Activated naive CD4-positive, alpha-beta T cell (primary cell): ENCODE data around the gene MS4A4A.

ENCODE experiments used
- DNase-seq, 4 experiments: peaks; one replicate each; lab custom pipeline; 2025; lab: John Stamatoyannopoulos, UW

The MS4A4A gene

DNA sequence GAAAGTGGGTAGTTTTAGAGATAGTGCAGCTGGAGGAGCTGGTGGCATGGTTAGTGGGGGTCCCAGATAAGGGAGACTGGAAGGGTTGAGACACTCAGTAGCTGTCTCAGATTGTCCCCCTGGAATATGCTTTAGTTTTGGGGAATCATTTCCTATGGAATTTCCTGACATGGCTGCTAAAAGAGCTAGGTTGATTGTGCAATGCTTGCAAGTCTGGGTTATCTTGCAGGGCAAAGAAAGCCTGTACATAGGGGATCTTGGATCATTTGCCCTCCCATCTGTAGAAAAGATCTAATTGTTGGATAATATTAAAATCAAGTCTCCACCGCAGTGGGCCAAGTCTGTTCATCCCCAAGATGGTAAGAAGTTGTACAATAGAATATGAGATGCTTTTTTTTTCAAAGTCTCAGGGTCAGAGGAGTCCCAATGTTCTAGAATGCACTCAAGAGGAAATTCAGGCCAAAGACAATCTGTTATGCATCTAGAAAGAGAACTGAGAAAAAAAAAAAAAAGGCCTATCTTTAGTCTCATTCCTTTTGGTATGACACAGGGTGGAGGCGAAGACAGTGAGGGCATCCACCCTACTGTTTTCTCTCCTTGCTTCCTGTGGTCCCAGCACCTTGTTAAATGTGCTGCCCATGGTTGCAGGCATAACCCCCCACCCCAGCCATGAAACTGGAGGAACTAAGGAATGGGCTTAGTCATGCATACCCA, 66.8 kb downstream of the MS4A4A start:
- no peak for DNase-seq

DNA sequence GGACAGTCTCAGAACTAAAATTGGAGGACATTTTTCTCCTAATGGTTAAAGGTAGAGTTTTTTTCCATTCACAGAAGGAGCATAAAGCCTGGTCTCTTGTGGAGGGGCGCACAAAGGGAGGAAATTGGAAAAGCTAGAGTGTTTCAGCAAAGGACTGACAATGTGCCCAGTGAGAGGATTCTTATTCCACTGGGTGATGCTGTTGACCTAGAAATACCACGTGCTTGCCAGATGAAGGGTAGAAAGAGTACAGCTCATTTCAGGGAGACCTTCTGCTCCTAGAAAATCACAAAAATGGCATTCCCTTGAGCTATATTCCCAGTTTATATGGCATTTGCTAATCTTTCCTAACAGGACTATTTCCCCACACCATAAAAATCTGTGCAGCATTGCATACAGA, 67.7 kb downstream of the MS4A4A start:
- DNase-seq, result no peak

GRCh38 chr11:60349990-60350389, 69.5 kb downstream of the MS4A4A start:
- DNase-seq, result no peak

- no peak for DNase-seq
These were observed 77.3 kb downstream of the MS4A4A start for GRCh38 chr11:60357771-60358170.
